MM.1S (cell line): Measurements from ENCODE around the gene GBP2.

Experiments used
- DNase-seq: peaks from one replicate; pipeline ENCODE4 v3.0.0-alpha.2; 2015
- H2AFZ ChIP-seq: fragments of 300-600 bp; sonication (generic); 2 replicates; pipeline ENCODE4 v1.6.0; 2016; ENCODE audit warnings: antibody characterized with exemption, low read length
- H3F3A ChIP-seq: fragments of 300-600 bp; sonication (generic); 2 replicates; pipeline ENCODE4 v1.6.1; 2016; ENCODE audit warnings: mild to moderate bottlenecking, antibody characterized with exemption, low read length, moderate library complexity, mixed read lengths; ENCODE audit not compliant: insufficient read depth
- H3K27ac ChIP-seq: fragments of 300-600 bp; sonication (generic); 2 replicates; pipeline ENCODE4 v1.5.1; 2016; ENCODE audit warnings: mild to moderate bottlenecking, low read length
- H3K27me3 ChIP-seq: fragments of 300-600 bp; sonication (generic); replicated peaks from 2 replicates; pipeline ENCODE4 v1.6.0; 2016; ENCODE audit warnings: low read length; ENCODE audit not compliant: insufficient read depth
- H3K36me3 ChIP-seq: fragments of 300-600 bp; sonication (generic); replicated peaks from 2 replicates; pipeline ENCODE4 v1.6.1; 2016; ENCODE audit warnings: mild to moderate bottlenecking, low read length, mixed read lengths; ENCODE audit not compliant: insufficient read depth
- H3K4me1 ChIP-seq: fragments of 300-600 bp; sonication (generic); 2 replicates; pipeline ENCODE4 v1.6.1; 2016; ENCODE audit warnings: low read length, mixed read lengths
- H3K4me2 ChIP-seq: fragments of 300-600 bp; sonication (generic); 2 replicates; pipeline ENCODE4 v1.6.0; 2016; ENCODE audit warnings: low read depth, low read length
- H3K4me3 ChIP-seq: fragments of 300-600 bp; sonication (generic); 2 replicates; pipeline ENCODE4 v1.5.1; 2016; ENCODE audit warnings: low read length, mixed read lengths
- H3K79me2 ChIP-seq: fragments of 300-600 bp; sonication (generic); 2 replicates; pipeline ENCODE4 v1.6.1; 2016; ENCODE audit warnings: mixed run types, low read length, mixed read lengths
- H3K9ac ChIP-seq: fragments of 300-600 bp; sonication (generic); 2 replicates; pipeline ENCODE4 v1.6.1; 2016; ENCODE audit warnings: low read length, mixed read lengths
- H3K9me2 ChIP-seq: fragments of 300-600 bp; sonication (generic); replicated peaks from 2 replicates; pipeline ENCODE4 v1.6.1; 2016; ENCODE audit warnings: mild to moderate bottlenecking, low read length, mixed read lengths; ENCODE audit not compliant: insufficient read depth
- H3K9me3 ChIP-seq: fragments of 300-600 bp; sonication (generic); replicated peaks from 2 replicates; pipeline ENCODE4 v1.6.1; 2016; ENCODE audit warnings: mild to moderate bottlenecking, low read length, mixed read lengths; ENCODE audit not compliant: insufficient read depth
- H4K20me1 ChIP-seq: fragments of 300-600 bp; sonication (generic); 2 replicates; pipeline ENCODE4 v1.6.1; 2016; ENCODE audit warnings: mild to moderate bottlenecking, low read length, moderate library complexity, mixed read lengths; ENCODE audit not compliant: insufficient read depth
- CTCF ChIP-seq: fragments of 300-600 bp; sonication (generic); IDR thresholded peaks from 2 replicates; pipeline ENCODE4 v1.5.1; 2016; ENCODE audit warnings: antibody characterized with exemption, low read length, mixed read lengths
- EZH2 ChIP-seq: fragments of 300-600 bp; sonication (generic); optimal IDR thresholded peaks from 2 replicates; pipeline ENCODE3; 2017; ENCODE audit warnings: low read depth, mild to moderate bottlenecking, antibody characterized with exemption, low read length, mixed read lengths
- EZH2phosphoT487 ChIP-seq: fragments of 300-600 bp; sonication (generic); IDR thresholded peaks from 2 replicates; pipeline ENCODE4 v1.6.1; 2018; ENCODE audit warnings: antibody characterized with exemption, low read length

The GBP2 gene

GRCh38 chr1:89125913-89126580, at the start of gene GBP2:
Gene GBP2 (minus strand): TSS chr1:89126114. CDS start chr1:89121966, 4,148 bp downstream.
- Histone ChIP-seq H3K4me2 (peak within 1 kb of the TSS; percentile 48), H3K9ac (peak within 1 kb of the TSS; percentile 12; the same call in 1 of the 2 replicates), H4K20me1 (no peaks in the 10 kb centered on the region), H3K27ac (0 out of 2 replicates have a peak within 1 kb of the TSS, but pooled peaks have one; percentile 7), H3K4me1 (peaks cover 10% of the 10 kb centered on the region), H2AFZ (peak within 1 kb of the TSS; percentile 52), H3K9me2 (no peaks in the 10 kb centered on the region), H3K4me3 (peak within 1 kb of the TSS; percentile 26; the same call in 1 of the 2 replicates), H3K9me3 (no peaks in the 10 kb centered on the region), H3K79me2 (no peaks in the 10 kb centered on the region), H3K36me3 (no peaks in the 10 kb centered on the region), H3K27me3 (no peaks in the 10 kb centered on the region), H3F3A (no peaks in the 10 kb centered on the region)
- no peak for TF ChIP-seq CTCF
- no peak for TF ChIP-seq EZH2phosphoT487
- no peak for TF ChIP-seq EZH2
- peak; percentile 16 for DNase-seq

GRCh38 chr1:89174491-89174890, 48.6 kb upstream of the GBP2 start:
- Histone ChIP-seq H3K4me1 (no peaks in the 10 kb centered on the region), H2AFZ (no peak overlapping the region), H3K9me2 (no peaks in the 10 kb centered on the region), H3K4me3 (no peak overlapping the region), H4K20me1 (no peaks in the 10 kb centered on the region), H3K4me2 (no peak overlapping the region), H3K9me3 (no peaks in the 10 kb centered on the region), H3K36me3 (no peaks in the 10 kb centered on the region), H3K27ac (no peak overlapping the region), H3F3A (no peaks in the 10 kb centered on the region), H3K79me2 (no peaks in the 10 kb centered on the region), H3K27me3 (no peaks in the 10 kb centered on the region), H3K9ac (no peak overlapping the region)
- TF ChIP-seq EZH2: no peak
- TF ChIP-seq CTCF: no peak
- no peak for TF ChIP-seq EZH2phosphoT487
- DNase-seq: no peak

GRCh38 chr1:89172468-89173143, 46.7 kb upstream of the GBP2 start:
- Histone ChIP-seq H3K36me3 (no peaks in the 10 kb centered on the region), H3K27ac (no peak overlapping the region), H3K4me1 (no peaks in the 10 kb centered on the region), H4K20me1 (no peaks in the 10 kb centered on the region), H3K9me2 (no peaks in the 10 kb centered on the region), H3K4me3 (no peak overlapping the region), H3K4me2 (no peak overlapping the region), H3F3A (no peaks in the 10 kb centered on the region), H3K79me2 (no peaks in the 10 kb centered on the region), H3K9ac (no peak overlapping the region), H3K27me3 (no peaks in the 10 kb centered on the region), H2AFZ (no peak overlapping the region), H3K9me3 (no peaks in the 10 kb centered on the region)
- TF ChIP-seq EZH2 (no peak), EZH2phosphoT487 (no peak)
- DNase-seq: no peak

- Histone ChIP-seq H2AFZ (no peak overlapping the region), H3K9me3 (no peaks in the 10 kb centered on the region), H3K4me2 (no peak overlapping the region), H3K9ac (no peak overlapping the region), H3K9me2 (no peaks in the 10 kb centered on the region), H3K4me3 (no peak overlapping the region), H4K20me1 (no peaks in the 10 kb centered on the region), H3K79me2 (no peaks in the 10 kb centered on the region), H3K4me1 (no peaks in the 10 kb centered on the region), H3F3A (no peaks in the 10 kb centered on the region), H3K36me3 (no peaks in the 10 kb centered on the region), H3K27me3 (no peaks in the 10 kb centered on the region), H3K27ac (no peak overlapping the region)
- TF ChIP-seq CTCF: no peak
- no peak for TF ChIP-seq EZH2
- TF ChIP-seq EZH2phosphoT487: no peak
- DNase-seq: no peak
Measured at GRCh38 chr1:89171067-89171438, 45.1 kb upstream of the GBP2 start.
